Neuronal stem cell (in vitro differentiated cells): Measurements from ENCODE around the gene ARFGEF2.

Source experiments
- DNase-seq: peaks from one replicate; pipeline ENCODE4 v3.0.0-alpha.2; 2013; ENCODE audit warnings: low spot score
- H2AFZ ChIP-seq: one replicate; pipeline ENCODE4 v1.6.1; 2013; ENCODE audit warnings: mild to moderate bottlenecking, low read length, inconsistent platforms
- H2AK5ac ChIP-seq: 2 replicates; pipeline ENCODE4 v1.6.1; 2013; ENCODE audit warnings: low read depth, mild to moderate bottlenecking, inconsistent platforms, low read length, moderate library complexity, mixed read lengths
- H2BK120ac ChIP-seq: 2 replicates; pipeline ENCODE4 v1.6.1; 2013; ENCODE audit warnings: low read depth, mild to moderate bottlenecking, inconsistent platforms, low read length, moderate library complexity, mixed read lengths
- H2BK12ac ChIP-seq: one replicate; pipeline ENCODE4 v1.6.1; 2013; ENCODE audit warnings: low read length, inconsistent platforms
- H2BK15ac ChIP-seq: 2 replicates; pipeline ENCODE4 v1.6.1; 2013; ENCODE audit warnings: mild to moderate bottlenecking, low read length, inconsistent platforms, mixed read lengths
- H2BK5ac ChIP-seq: one replicate; pipeline ENCODE4 v1.6.1; 2013; ENCODE audit warnings: inconsistent platforms, mild to moderate bottlenecking, low read length, moderate library complexity
- H3K14ac ChIP-seq: one replicate; pipeline ENCODE4 v1.6.1; 2013; ENCODE audit warnings: low read length, inconsistent platforms
- H3K18ac ChIP-seq: 2 replicates; pipeline ENCODE4 v1.6.1; 2013; ENCODE audit warnings: low read length, inconsistent platforms
- H3K23ac ChIP-seq: 2 replicates; pipeline ENCODE4 v1.6.1; 2013; ENCODE audit warnings: low read depth, mild to moderate bottlenecking, mixed read lengths, low read length, inconsistent platforms; ENCODE audit not compliant: poor library complexity
- H3K27ac ChIP-seq: replicated peaks from 3 replicates; pipeline ENCODE4 v1.5.1; 2013; ENCODE audit warnings: low read length, inconsistent platforms
- H3K27me3 ChIP-seq, 3 experiments: 2 replicates each; pipeline ENCODE4 v1.6.1; 2013; ENCODE audit warnings: low read length in 3 of 3, mild to moderate bottlenecking in 2 of 3, inconsistent platforms in 1 of 3, low read depth in 1 of 3, mixed read lengths in 1 of 3, moderate library complexity in 1 of 3; ENCODE audit not compliant: control insufficient read depth in 3 of 3, insufficient read depth in 3 of 3
- H3K36me3 ChIP-seq, 2 donors: replicated peaks in 1 of 2; 2 replicates each; pipeline ENCODE4 v1.6.1; 2013; ENCODE audit warnings: low read length in 2 of 2; ENCODE audit not compliant: control insufficient read depth in 2 of 2, insufficient read depth in 2 of 2
- H3K4ac ChIP-seq: 2 replicates; pipeline ENCODE4 v1.6.1; 2013; ENCODE audit warnings: inconsistent platforms, mild to moderate bottlenecking, low read length, moderate library complexity
- H3K4me1 ChIP-seq, 2 donors: 1 replicate in 1 of 2; 2 replicates in 1 of 2; pipeline ENCODE4 v1.6.1; 2013; ENCODE audit warnings: low read length in 2 of 2, low read depth in 1 of 2; ENCODE audit not compliant: control insufficient read depth in 2 of 2, insufficient read depth in 1 of 2
- H3K4me2 ChIP-seq: one replicate; pipeline ENCODE4 v1.6.1; 2013; ENCODE audit warnings: mild to moderate bottlenecking, low read length, inconsistent platforms; ENCODE audit not compliant: insufficient read depth, poor library complexity, severe bottlenecking
- H3K4me3 ChIP-seq, 2 donors: 2 replicates each; pipeline ENCODE4 v1.5.1; 2013; ENCODE audit warnings: low read length in 2 of 2, mild to moderate bottlenecking in 2 of 2, inconsistent platforms in 1 of 2, moderate library complexity in 1 of 2
- H3K79me1 ChIP-seq: one replicate; pipeline ENCODE4 v1.6.1; 2013; ENCODE audit warnings: low read depth, mild to moderate bottlenecking, inconsistent platforms, low read length, moderate library complexity
- H3K9ac ChIP-seq: one replicate; pipeline ENCODE4 v1.6.1; 2013; ENCODE audit warnings: mild to moderate bottlenecking, low read depth, low read length, inconsistent platforms; ENCODE audit not compliant: poor library complexity
- H3K9me3 ChIP-seq, 2 donors: replicated peaks in 1 of 2; 2 replicates each; pipeline versions ENCODE3 to v1.6.1; 2013; ENCODE audit warnings: low read length in 2 of 2, mild to moderate bottlenecking in 2 of 2, inconsistent platforms in 1 of 2, low read depth in 1 of 2, mixed read lengths in 1 of 2, moderate library complexity in 1 of 2; ENCODE audit not compliant: control insufficient read depth in 2 of 2, insufficient read depth in 1 of 2
- H4K8ac ChIP-seq: one replicate; pipeline ENCODE4 v1.6.1; 2013; ENCODE audit warnings: low read depth, mild to moderate bottlenecking, inconsistent platforms, low read length, moderate library complexity
- H4K91ac ChIP-seq: one replicate; pipeline ENCODE4 v1.6.1; 2013; ENCODE audit warnings: low read length, low read depth, mild to moderate bottlenecking, inconsistent platforms; ENCODE audit not compliant: poor library complexity
- WGBS, 2 donors: extraction: QIAGEN DNeasy Blood & Tissue Kit; methylation state at CpG; one replicate each; pipeline ENCODE4 v1.1.7; 2013; ENCODE audit warnings: missing lambda C conversion rate in 2 of 2, mixed read lengths in 1 of 2; ENCODE audit not compliant: insufficient read length in 2 of 2, insufficient replicate concordance in 1 of 2; ENCODE audit errors: extremely low coverage in 2 of 2; 5-methylcytosine and 5-hydroxymethylcytosine counted together

ARFGEF2 gene

GRCh38 chr20:48928832-48929725 is 7.6 kb downstream of the ARFGEF2 start:
- H3K27ac ChIP-seq = no peak overlapping the region

GRCh38 chr20:48930035-48930434 is 8.5 kb downstream of the ARFGEF2 start:
- no peak overlapping the region for H2AFZ ChIP-seq
- peaks cover 0 to 3% of the 10 kb centered on the region in 2 donors for H3K36me3 ChIP-seq
- no peak overlapping the region for H3K4me2 ChIP-seq
- no peak overlapping the region for H2BK5ac ChIP-seq
- H3K9ac ChIP-seq = no peak overlapping the region
- H3K79me1 ChIP-seq = peaks cover 14% of the 10 kb centered on the region
- no peak for DNase-seq
- H3K9me3 ChIP-seq = no peaks in the 10 kb centered on the region
- H3K4me3 ChIP-seq = no peak overlapping the region
- H2BK15ac ChIP-seq = no peak overlapping the region
- H2BK12ac ChIP-seq = no peak overlapping the region
- H3K4ac ChIP-seq = no peak overlapping the region
- H3K27ac ChIP-seq = no peak overlapping the region
- H3K18ac ChIP-seq = no peak overlapping the region
- no peak overlapping the region for H3K14ac ChIP-seq
- no peaks in the 10 kb centered on the region for H3K4me1 ChIP-seq
- no peak overlapping the region for H4K91ac ChIP-seq
- no peaks in the 10 kb centered on the region for H3K27me3 ChIP-seq
- H2BK120ac ChIP-seq = no peak overlapping the region
- H4K8ac ChIP-seq = no peak overlapping the region
- H2AK5ac ChIP-seq = no peak overlapping the region
- no CpG with 5 or more reads among the region's 6 CpGs for WGBS, 2 donors
- no peak overlapping the region for H3K23ac ChIP-seq

More at GRCh38 chr20:48928832-48929725, 7.6 kb downstream of the ARFGEF2 start:
- Histone ChIP-seq H3K4me1 (no peaks in the 10 kb centered on the region), H2AFZ (no peak overlapping the region), H2BK12ac (no peak overlapping the region), H2BK15ac (no peak overlapping the region), H3K27me3 (no peaks in the 10 kb centered on the region), H3K4me2 (no peak overlapping the region), H3K36me3 (peaks cover 0 to 3% of the 10 kb centered on the region in 2 donors), H3K23ac (no peak overlapping the region), H3K4ac (no peak overlapping the region), H2BK120ac (no peak overlapping the region), H3K14ac (no peak overlapping the region), H3K4me3 (no peak overlapping the region), H3K9me3 (no peaks in the 10 kb centered on the region), H4K91ac (no peak overlapping the region), H3K18ac (no peak overlapping the region), H2AK5ac (no peak overlapping the region), H3K9ac (no peak overlapping the region), H3K79me1 (peaks cover 14% of the 10 kb centered on the region), H4K8ac (no peak overlapping the region), H2BK5ac (no peak overlapping the region)
- no CpG with 5 or more reads among the region's 3 CpGs for WGBS, 2 donors
- no peak for DNase-seq

GRCh38 chr20:48930878-48931277 is 9.4 kb downstream of the ARFGEF2 start:
- Histone ChIP-seq H3K36me3 (peaks cover 0 to 3% of the 10 kb centered on the region in 2 donors), H3K4me2 (no peak overlapping the region), H2BK15ac (no peak overlapping the region), H3K79me1 (peaks cover 14% of the 10 kb centered on the region), H3K4ac (no peak overlapping the region), H3K27ac (no peak overlapping the region), H2AK5ac (no peak overlapping the region), H3K4me3 (no peak overlapping the region), H3K9me3 (no peaks in the 10 kb centered on the region), H3K9ac (no peak overlapping the region), H3K4me1 (no peaks in the 10 kb centered on the region), H2AFZ (no peak overlapping the region), H2BK120ac (no peak overlapping the region), H3K14ac (no peak overlapping the region), H2BK5ac (no peak overlapping the region), H2BK12ac (no peak overlapping the region), H3K18ac (no peak overlapping the region), H4K8ac (no peak overlapping the region), H3K27me3 (no peaks in the 10 kb centered on the region), H4K91ac (no peak overlapping the region), H3K23ac (no peak overlapping the region)
- WGBS, 2 donors = 100% methylated on average over 2 to 3 of the region's 7 CpGs
- no peak for DNase-seq

- Histone ChIP-seq H3K23ac (no peak overlapping the region), H3K4ac (no peak overlapping the region), H2AFZ (no peak overlapping the region), H3K4me3 (no peak overlapping the region), H3K4me2 (no peak overlapping the region), H3K36me3 (peaks cover 0 to 3% of the 10 kb centered on the region in 2 donors), H3K27ac (no peak overlapping the region), H4K8ac (no peak overlapping the region), H3K27me3 (no peaks in the 10 kb centered on the region), H3K9me3 (no peaks in the 10 kb centered on the region), H3K79me1 (peaks cover 14% of the 10 kb centered on the region), H3K14ac (no peak overlapping the region), H3K4me1 (no peaks in the 10 kb centered on the region), H2AK5ac (no peak overlapping the region), H2BK12ac (no peak overlapping the region), H2BK120ac (no peak overlapping the region), H3K18ac (no peak overlapping the region), H4K91ac (no peak overlapping the region), H2BK15ac (no peak overlapping the region), H2BK5ac (no peak overlapping the region), H3K9ac (no peak overlapping the region)
- WGBS, 2 donors = no CpG with 5 or more reads among the region's 9 CpGs
- no peak for DNase-seq
These were observed 10.2 kb downstream of the ARFGEF2 start for GRCh38 chr20:48931527-48932374.
